Activated T-cell treated with anti-CD3 and anti-CD28 coated beads for 1 hour (primary cell): ENCODE results near the gene NUCB1.
"Not testable (repeated sequence)": the region's sequence is repeated elsewhere in the genome, so short reads cannot be mapped to it uniquely, and the experiment has no call there.

Experiments
- DNase-seq: peaks from one replicate; pipeline ENCODE4 v3.0.0-alpha.2; 2020; ENCODE audit warnings: low read depth

Gene NUCB1

DNA sequence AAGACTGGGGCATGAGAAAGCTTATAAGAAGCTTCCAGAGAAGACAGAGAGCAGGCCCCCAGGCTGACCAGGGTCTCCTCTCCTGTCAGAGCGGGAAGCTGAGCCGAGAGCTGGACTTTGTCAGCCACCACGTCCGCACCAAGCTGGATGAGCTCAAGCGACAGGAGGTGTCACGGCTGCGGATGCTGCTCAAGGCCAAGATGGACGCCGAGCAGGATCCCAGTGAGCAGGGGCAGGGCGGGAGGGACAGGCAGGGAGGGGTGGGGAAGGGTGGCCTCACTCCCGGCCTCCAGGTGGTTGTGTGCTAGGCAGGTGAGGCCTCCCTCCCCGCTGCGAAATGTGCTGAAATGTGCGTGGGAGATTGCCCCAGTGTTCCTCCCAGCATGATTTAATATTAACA lies 5.6 kb downstream of the NUCB1 start:
- no peak for DNase-seq

- DNase-seq = no peak
These were observed 6.2 kb downstream of the NUCB1 start for GRCh38 chr19:48906324-48906723.

- DNase-seq = no peak
These were observed 7.6 kb downstream of the NUCB1 start for GRCh38 chr19:48907671-48908070.

GRCh38 chr19:48909424-48910077 lies 9.4 kb downstream of the NUCB1 start:
- DNase-seq = not testable (repeated sequence)

DNA sequence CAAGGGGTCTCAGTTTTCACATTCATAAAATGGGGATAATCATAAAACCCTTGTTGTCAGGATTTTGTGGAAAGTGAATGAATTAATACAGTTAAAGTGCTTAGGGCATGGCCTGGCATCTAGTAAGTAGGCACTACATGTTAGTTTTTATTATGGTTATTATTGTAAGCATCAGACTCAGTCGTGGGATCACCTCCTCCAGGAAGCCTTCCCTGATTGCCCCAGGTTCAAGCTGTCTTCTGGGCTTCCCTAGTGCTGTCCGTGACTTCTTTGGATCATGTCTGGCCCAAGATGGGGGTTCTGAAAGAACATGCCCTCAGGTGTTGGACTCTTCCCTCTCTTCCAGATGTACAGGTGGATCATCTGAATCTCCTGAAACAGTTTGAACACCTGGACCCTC lies 10.7 kb downstream of the NUCB1 start:
- DNase-seq = no peak

DNA sequence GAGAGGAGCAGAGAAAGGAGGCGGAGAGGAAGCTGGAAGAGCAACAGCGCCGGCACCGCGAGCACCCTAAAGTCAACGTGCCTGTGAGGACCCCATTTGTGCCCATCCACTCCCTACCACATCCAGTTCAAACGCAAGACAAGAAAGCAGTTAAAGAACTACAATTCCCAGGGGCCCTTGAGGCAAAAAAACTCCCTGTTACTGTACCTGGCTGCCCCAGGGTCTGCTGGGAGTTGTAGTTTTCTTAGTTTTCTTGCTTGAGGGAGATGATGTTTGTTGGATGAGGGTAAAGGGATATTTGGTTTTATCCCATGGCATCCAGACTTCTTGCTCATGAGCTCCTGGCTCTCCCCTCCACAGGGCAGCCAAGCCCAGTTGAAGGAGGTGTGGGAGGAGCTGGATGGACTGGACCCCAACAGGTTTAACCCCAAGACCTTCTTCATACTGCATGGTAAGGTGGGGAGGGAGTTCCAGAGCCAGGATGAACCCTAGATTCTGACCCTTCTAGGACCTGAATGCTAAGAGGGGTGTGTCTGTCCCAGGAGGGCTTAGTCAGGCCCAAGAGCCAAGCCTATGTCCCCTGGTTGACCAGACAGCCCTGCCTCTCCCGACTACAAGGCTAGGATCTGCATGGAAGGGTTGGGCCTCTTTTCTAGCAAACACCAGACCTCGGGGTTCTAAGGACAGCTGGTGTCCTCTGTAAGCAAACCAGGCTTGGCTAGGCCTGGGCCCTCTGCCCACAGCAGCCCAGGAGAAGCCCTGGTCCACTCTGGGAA lies 13.2 kb downstream of the NUCB1 start:
- no peak for DNase-seq

GRCh38 chr19:48914181-48914580 lies 14.1 kb downstream of the NUCB1 start:
- no peak for DNase-seq

DNA sequence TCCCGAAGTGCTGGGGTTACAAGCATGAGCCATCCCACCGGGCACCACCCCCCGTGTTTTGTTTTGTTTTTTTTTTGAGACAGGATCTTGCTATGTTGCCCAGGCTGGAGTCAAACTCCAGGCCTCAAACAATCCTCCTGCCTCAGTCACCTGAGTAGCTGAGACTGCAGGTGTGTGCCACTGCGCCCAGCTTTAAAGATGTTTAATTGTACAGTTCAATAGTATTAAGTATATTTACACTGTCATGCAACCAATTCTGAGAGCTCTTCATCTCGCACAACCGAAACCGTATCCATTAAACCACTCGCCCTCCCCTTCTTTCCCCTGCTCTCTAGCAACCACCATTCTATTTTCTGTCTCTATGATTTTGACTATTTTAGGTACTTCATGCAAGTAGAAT lies 15.6 kb downstream of the NUCB1 start:
- DNase-seq = no peak

GRCh38 chr19:48918071-48918470 lies 18.0 kb downstream of the NUCB1 start:
- no peak for DNase-seq

- no peak for DNase-seq
These were observed 18.7 kb downstream of the NUCB1 start for GRCh38 chr19:48918801-48919247.

- not testable (repeated sequence) for DNase-seq
These were observed 19.2 kb downstream of the NUCB1 start for GRCh38 chr19:48919271-48919670.

GRCh38 chr19:48920949-48921348 lies 20.8 kb downstream of the NUCB1 start:
- DNase-seq = no peak

- no peak for DNase-seq
These were observed 21.8 kb downstream of the NUCB1 start for GRCh38 chr19:48921721-48922500.

DNA sequence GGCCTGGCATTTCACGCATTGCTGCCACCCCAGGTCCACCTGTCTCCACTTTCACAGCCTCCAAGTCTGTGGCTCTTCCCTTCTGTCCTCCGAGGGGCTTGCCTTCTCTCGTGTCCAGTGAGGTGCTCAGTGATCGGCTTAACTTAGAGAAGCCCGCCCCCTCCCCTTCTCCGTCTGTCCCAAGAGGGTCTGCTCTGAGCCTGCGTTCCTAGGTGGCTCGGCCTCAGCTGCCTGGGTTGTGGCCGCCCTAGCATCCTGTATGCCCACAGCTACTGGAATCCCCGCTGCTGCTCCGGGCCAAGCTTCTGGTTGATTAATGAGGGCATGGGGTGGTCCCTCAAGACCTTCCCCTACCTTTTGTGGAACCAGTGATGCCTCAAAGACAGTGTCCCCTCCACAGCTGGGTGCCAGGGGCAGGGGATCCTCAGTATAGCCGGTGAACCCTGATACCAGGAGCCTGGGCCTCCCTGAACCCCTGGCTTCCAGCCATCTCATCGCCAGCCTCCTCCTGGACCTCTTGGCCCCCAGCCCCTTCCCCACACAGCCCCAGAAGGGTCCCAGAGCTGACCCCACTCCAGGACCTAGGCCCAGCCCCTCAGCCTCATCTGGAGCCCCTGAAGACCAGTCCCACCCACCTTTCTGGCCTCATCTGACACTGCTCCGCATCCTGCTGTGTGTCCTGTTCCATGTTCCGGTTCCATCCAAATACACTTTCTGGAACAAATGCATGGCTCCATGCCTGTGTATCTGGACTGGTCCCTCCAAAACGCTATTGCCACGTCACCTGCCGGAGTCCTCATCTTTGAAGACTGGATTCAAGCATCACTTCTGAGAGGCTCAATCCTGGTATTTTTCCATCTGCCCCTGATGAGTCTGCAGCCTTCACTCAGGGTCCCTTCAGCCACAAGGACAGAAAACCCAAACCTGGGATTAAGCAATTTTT lies 22.7 kb downstream of the NUCB1 start:
- no peak for DNase-seq

DNA sequence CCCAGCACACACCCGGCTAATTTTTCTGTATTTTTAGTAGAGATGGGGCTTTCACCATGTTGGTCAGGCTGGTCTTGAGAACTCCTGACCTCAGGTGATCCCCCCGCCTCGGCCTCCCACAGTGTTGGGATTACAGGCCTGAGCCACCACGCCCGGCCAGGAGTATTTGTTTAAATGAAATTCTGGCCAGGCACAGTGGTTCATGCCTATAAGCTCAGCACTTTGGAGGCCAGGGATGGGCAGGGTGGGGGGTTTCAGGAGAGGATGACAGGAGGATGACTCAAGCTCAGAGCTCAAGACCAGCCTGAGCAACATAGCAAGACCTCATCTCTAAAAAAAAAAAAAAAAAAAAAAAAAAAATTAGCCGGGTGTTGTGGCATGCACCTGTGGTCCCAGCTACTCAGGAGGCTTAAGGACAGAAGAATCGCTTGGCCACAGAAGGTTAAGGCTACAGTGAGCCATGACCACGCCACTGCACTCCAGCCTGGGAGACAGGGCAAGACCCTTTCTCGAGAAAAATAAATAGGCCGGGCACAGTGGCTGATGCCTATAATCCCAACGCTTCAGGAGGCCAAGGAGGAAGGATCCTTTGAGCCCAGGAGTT lies 25.2 kb downstream of the NUCB1 start:
- no peak for DNase-seq

DNA sequence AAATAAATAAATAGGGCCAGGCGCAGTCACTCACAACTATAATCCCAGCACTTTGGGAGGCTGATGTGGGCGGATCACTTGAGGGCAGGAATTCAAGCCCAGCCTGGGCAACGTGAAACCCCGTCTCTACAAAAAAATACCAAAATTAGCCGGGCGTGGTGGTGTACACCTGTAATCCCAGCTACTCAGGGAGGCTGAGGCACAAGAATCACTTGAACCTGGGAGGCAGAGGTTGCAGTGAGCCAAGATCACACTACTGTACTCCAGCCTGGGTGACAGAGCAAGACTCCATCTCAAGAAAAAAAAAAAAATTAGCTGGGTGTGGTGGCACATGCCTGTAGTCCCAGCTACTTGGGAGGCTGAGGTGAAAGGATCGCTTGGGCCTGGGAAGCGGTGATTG lies 25.8 kb downstream of the NUCB1 start:
- DNase-seq = not testable (repeated sequence)

- DNase-seq = no peak
These were observed 26.8 kb downstream of the NUCB1 start for GRCh38 chr19:48926909-48927308.

GRCh38 chr19:48927692-48928091 lies 27.6 kb downstream of the NUCB1 start:
- DNase-seq = not testable (repeated sequence)

DNA sequence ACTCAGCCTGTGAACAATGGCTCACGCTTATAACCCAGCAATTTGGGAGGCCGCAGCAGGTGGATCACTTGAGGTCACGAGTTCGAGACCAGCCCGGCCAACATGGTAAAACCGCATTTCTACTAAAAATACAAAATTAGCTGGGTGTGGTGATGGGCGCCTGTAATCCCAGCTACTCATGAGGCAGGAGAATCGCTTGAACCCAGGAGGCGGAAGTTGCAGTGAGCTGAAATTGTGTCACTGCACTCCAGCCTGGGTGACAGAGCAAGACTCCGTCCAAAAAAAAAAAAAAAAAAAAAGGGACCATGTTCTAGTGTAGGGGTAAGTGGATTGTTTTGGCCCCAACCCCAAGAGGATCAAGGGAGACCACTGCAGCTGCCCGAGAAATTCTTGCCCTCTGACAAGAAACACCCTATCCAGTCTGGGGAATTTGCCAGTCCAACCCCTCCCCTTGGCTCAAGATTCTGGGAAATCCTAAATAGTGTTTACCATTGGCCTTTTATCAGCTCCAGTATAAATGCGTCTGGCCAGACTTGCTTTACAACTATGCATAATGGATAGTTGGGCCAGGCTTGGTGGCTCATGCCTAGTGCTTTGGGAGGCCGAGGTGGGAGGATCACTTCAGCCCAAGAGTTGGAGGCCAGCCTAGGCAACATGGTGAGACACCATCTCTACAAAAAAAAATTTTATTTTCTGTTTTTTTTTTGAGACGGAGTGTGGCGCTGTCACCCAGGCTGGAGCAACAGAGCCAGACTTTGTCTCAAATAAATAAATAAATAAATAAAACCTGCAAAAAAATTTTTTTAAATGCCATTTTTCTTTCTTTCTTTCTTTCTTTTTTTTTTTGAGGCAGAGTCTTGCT lies 28.3 kb downstream of the NUCB1 start:
- no peak for DNase-seq

- peak; percentile 77 for DNase-seq
These were observed 33.3 kb downstream of the NUCB1 start, which contains the start of gene DHDH for GRCh38 chr19:48933382-48933932. Gene DHDH (plus strand): TSS chr19:48933699. CDS start chr19:48933722, 23 bp downstream.
